Measurements from ENCODE around the gene SMARCD1.
A peak's percentile ranks its signal among the peaks of the same experiment; 100 is the strongest.

The SMARCD1 gene

GRCh38 chr12:50057896-50058670, 27.1 kb upstream of the SMARCD1 start:
- no peak for DNase-seq

- DNase-seq, result no peak
These were observed 26.3 kb upstream of the SMARCD1 start for GRCh38 chr12:50058743-50059312.

- DNase-seq, result peak; percentile 25
These were observed 25.6 kb upstream of the SMARCD1 start for GRCh38 chr12:50059440-50060119.

- no peak for DNase-seq
These were observed 25.0 kb upstream of the SMARCD1 start for GRCh38 chr12:50060120-50060468.

GRCh38 chr12:50061171-50061570, 24.0 kb upstream of the SMARCD1 start:
- DNase-seq, result no peak

- DNase-seq, result no peak
These were observed 23.0 kb upstream of the SMARCD1 start for GRCh38 chr12:50061946-50062686.

- DNase-seq, result no peak
These were observed 22.2 kb upstream of the SMARCD1 start for GRCh38 chr12:50062728-50063460.

- DNase-seq, result no peak
These were observed 19.3 kb upstream of the SMARCD1 start for GRCh38 chr12:50065726-50066310.

GRCh38 chr12:50066402-50066801, 18.7 kb upstream of the SMARCD1 start:
- DNase-seq, result peak; percentile 6

GRCh38 chr12:50069069-50069468, 16.1 kb upstream of the SMARCD1 start:
- DNase-seq, result no peak

GRCh38 chr12:50069539-50069938, 15.6 kb upstream of the SMARCD1 start:
- DNase-seq, result no peak

GRCh38 chr12:50070314-50071060, 14.7 kb upstream of the SMARCD1 start:
- peak; percentile 56 for DNase-seq

- DNase-seq, result no peak
These were observed 12.8 kb upstream of the SMARCD1 start for GRCh38 chr12:50072198-50072907.

- no peak for DNase-seq
These were observed 11.9 kb upstream of the SMARCD1 start for GRCh38 chr12:50073206-50073605.

- DNase-seq, result no peak
These were observed 11.4 kb upstream of the SMARCD1 start for GRCh38 chr12:50073712-50074111.

GRCh38 chr12:50074936-50075807, 10.0 kb upstream of the SMARCD1 start:
- peak; percentile 74 for DNase-seq

- DNase-seq, result no peak
These were observed 9.4 kb upstream of the SMARCD1 start for GRCh38 chr12:50075808-50076170.

- DNase-seq, result no peak
These were observed 8.0 kb upstream of the SMARCD1 start for GRCh38 chr12:50077099-50077498.

- DNase-seq, result no peak
These were observed 6.9 kb upstream of the SMARCD1 start for GRCh38 chr12:50078281-50078680.

- no peak for DNase-seq
These were observed 5.4 kb upstream of the SMARCD1 start for GRCh38 chr12:50079771-50080170.
